Lower lobe of right lung (tissue), 2 donors: ENCODE data around the gene CSMD2. TPM values are rescaled to one million over a fixed set of nuclear protein-coding genes. Genes with fewer than 3 reads are reported as not detected.

Source experiments
- ATAC-seq, 2 donors: fragments of 200-7000 bp; cut with Tn5 transposase; one replicate each; pipeline ENCODE4 v1.9.1; 2020 to 2022; ENCODE audit warnings: mild to moderate bottlenecking in 2 of 2, moderate library complexity in 2 of 2
- DNase-seq: peaks from one replicate; pipeline ENCODE4 v3.0.0-alpha.2; 2020
- H3K27ac ChIP-seq: fragments of 200-600 bp; one replicate; pipeline ENCODE4 v1.8.0; 2022
- H3K27me3 ChIP-seq: fragments of 200-600 bp; one replicate; pipeline ENCODE4 v1.8.0; 2022; ENCODE audit warnings: low read depth
- H3K36me3 ChIP-seq: fragments of 200-600 bp; one replicate; pipeline ENCODE4 v1.8.0; 2022; ENCODE audit warnings: mild to moderate bottlenecking
- H3K4me1 ChIP-seq: fragments of 200-600 bp; one replicate; pipeline ENCODE4 v1.8.0; 2022
- H3K4me3 ChIP-seq: fragments of 200-600 bp; one replicate; pipeline ENCODE4 v1.8.0; 2022; ENCODE audit warnings: mild to moderate bottlenecking
- H3K9me3 ChIP-seq: fragments of 200-600 bp; one replicate; pipeline ENCODE4 v1.8.0; 2022
- intact Hi-C: fragments of 100-400 bp; cut with DNase I; formaldehyde crosslinking; loops from one replicate; pipeline ENCODE4 v1.11.0; 2022
- total RNA-seq: library from RNA; stranded (reverse); fragmentation: NEBNext Ultra II Directional; extraction: Animal tissue kit (Norgen Biotek cat#: 25700); gene quantifications from one replicate; pipeline ENCODE4 v1.2.1, GENCODE V29; 2021
- TF ChIP-seq, protein P1 (sequence below): fragments of 200-600 bp; IDR thresholded peaks from one replicate; pipeline ENCODE4 v1.8.0; 2022; ENCODE audit warnings: antibody characterized with exemption, mild to moderate bottlenecking
- donor health status: DM: no; HTN: yes; CAD: no; lungs with severe emphysema.

CSMD2 gene
- total RNA-seq, 1 donor from 2014 or later, result 1.1 TPM

DNA sequence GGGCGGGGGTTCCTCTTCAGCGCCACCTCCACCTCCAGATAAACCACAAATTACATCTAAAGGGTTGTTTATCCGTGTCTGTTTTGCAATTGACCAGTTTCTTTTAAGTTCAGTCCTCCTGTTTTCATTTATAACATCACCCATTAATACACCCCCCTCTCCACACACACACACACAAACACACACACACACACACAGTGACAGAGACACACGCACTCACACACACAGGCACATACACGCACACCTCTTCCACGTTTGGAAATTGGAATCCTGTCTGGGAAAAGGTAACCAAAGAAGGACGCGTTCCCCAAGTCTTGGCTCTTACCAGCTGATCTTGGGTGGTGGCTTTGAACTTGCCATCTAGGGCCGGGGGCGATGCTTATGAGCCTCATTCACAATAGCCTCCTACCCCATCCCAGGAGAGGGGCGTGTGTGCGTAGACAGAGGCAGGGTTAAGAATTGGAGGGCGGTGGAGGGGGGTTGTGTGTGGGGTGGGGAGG, 442 bp upstream of the CSMD2 start:
- intact Hi-C loops, result no loop called here
- ATAC-seq, result no peak

DNA sequence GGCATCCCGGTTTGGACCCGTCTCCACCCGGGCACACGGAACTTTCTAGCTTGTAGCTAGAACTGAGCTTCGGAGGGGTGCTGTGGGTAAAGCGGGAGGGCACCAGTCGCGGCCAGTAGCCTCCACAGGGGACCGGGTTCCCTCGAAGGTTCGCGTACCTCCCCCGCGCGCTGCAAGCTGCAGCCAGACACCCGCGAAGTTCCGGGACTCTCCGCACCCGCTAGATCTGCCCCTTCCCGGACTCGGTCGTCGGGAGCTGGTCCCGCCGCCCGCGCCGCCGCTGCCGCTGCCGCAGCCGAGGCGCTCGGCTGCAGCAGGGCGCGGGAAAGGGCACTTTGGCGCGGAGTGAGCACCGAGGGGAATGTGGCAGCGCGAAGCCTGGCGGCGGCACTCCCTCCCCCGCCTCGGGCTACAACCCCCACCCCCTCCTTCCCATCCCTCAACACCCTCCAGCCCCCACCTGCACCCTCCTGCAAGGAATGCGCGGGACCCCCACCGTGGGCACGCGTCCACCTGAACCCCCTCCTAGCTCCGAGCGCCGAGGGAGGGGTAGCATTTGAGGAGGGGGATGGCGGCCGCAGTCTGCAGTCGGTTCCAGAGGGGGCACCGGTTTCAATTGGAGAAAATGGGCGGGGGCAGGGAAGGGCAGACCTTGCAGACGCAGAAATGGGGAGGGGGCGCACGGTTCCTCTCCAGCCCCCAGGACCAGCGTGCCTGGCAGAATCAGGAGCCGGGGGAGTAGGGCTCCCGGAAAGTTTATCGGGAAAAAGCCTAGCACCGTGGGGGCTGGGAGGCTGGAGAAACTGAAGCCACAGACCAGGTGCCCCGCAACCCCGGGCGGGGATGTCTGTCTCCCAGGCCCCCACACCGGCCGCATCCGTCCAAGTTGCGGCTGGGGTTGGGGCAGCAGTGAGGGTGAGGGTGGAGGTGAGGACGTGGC, 968 bp downstream of the CSMD2 start:
- H3K9me3 ChIP-seq, result no peaks in the 10 kb centered on the region
- ATAC-seq, result peak; percentile 35 to 44
- peak overlapping the region; percentile 46 for H3K4me3 ChIP-seq
- TF ChIP-seq, protein P1, sequence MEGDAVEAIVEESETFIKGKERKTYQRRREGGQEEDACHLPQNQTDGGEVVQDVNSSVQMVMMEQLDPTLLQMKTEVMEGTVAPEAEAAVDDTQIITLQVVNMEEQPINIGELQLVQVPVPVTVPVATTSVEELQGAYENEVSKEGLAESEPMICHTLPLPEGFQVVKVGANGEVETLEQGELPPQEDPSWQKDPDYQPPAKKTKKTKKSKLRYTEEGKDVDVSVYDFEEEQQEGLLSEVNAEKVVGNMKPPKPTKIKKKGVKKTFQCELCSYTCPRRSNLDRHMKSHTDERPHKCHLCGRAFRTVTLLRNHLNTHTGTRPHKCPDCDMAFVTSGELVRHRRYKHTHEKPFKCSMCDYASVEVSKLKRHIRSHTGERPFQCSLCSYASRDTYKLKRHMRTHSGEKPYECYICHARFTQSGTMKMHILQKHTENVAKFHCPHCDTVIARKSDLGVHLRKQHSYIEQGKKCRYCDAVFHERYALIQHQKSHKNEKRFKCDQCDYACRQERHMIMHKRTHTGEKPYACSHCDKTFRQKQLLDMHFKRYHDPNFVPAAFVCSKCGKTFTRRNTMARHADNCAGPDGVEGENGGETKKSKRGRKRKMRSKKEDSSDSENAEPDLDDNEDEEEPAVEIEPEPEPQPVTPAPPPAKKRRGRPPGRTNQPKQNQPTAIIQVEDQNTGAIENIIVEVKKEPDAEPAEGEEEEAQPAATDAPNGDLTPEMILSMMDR, result no peak
- H3K27me3 ChIP-seq, result peaks cover 70% of the 10 kb centered on the region
- intact Hi-C loops, result no loop called here
- no peak for DNase-seq
- H3K27ac ChIP-seq, result no peak overlapping the region
- H3K4me1 ChIP-seq, result peaks cover 20% of the 10 kb centered on the region
- H3K36me3 ChIP-seq, result no peaks in the 10 kb centered on the region

More for the DNA sequence above, 442 bp upstream of the CSMD2 start:
- DNase-seq, result no peak
- TF ChIP-seq, protein P1, result no peak
- Histone ChIP-seq H3K36me3 (no peaks in the 10 kb centered on the region), H3K27ac (no peak overlapping the region), H3K9me3 (no peaks in the 10 kb centered on the region), H3K4me1 (peaks cover 20% of the 10 kb centered on the region), H3K27me3 (peaks cover 75% of the 10 kb centered on the region), H3K4me3 (peak overlapping the region; percentile 46)

DNA sequence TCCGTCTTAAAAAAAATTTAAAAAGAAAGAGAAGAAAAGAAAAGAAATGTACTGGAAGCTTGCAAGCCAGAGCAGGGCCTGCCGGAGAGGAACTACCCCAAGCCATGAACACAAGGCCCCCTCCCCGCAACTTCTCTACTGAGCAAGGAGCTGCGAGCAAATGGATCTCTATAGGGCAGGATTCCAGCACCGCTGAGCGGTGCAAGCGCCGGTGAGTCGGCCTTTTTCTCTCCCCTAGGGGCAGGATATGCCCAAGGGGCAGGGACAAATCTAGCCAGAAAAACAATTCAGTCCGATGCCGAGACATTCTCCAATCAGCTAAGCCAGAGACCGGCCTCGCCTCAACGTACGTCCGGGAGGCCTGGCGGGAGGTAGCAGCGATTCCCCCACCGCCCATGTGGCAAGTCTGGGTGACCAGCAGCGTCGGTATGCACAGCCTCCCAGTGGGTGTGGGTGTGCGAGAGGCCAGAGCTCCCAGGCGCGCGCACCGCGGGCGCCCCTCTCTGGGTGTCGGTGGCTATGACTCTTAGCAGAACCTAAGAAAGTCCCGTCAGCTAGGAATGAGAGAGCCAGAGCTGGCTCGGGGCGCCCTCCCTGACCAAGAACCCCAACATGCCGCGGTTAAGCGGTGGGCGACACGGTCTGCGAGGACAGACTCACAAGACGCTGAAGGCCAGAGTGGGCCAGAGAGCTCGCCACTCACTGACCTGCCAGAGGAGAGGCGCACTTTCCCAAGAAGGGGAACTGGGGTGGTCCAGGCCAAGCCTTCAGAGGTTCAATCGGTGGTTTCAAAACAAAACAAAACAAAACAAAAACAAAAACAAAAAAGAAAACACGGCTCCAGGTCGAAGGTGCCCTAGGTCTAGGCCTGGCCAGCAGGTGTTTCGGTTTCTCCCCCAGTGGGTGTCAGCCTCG, 1.9 kb downstream of the CSMD2 start:
- peak; percentile 75 for DNase-seq
- intact Hi-C loops, result no loop called here
- Histone ChIP-seq H3K27me3 (peaks cover 64% of the 10 kb centered on the region), H3K27ac (no peak overlapping the region), H3K36me3 (no peaks in the 10 kb centered on the region), H3K4me3 (peak overlapping the region; percentile 46), H3K4me1 (peaks cover 20% of the 10 kb centered on the region), H3K9me3 (no peaks in the 10 kb centered on the region)
- peak; percentile 91 to 93 for ATAC-seq
- TF ChIP-seq, protein P1, result peak; percentile 52

DNA sequence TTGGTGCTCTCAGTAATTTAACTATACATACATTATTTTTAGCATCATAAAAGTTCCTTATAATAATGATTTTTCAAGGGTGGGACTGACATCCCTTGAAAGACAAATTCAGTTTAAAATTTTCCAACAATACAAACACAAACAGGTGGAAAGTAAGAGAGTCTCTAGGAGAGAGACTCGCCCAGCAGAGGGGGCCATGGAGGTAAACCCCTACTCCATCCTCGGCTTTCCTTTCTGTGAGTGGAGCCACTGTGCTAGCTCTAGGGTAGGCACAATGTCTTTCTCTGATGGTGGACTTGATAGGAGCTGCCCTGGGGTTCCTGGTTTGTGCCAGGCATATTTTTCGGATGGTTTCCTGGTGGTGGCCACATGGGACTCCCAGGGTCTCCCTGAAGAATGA, 8.3 kb downstream of the CSMD2 start:
- H3K27ac ChIP-seq, result no peak overlapping the region
- no peaks in the 10 kb centered on the region for H3K36me3 ChIP-seq
- TF ChIP-seq, protein P1, result no peak
- DNase-seq, result no peak
- no peak for ATAC-seq
- no peaks in the 10 kb centered on the region for H3K4me1 ChIP-seq
- peaks cover 12% of the 10 kb centered on the region for H3K27me3 ChIP-seq
- H3K4me3 ChIP-seq, result no peak overlapping the region
- H3K9me3 ChIP-seq, result no peaks in the 10 kb centered on the region
- intact Hi-C loops, result no loop called here

DNA sequence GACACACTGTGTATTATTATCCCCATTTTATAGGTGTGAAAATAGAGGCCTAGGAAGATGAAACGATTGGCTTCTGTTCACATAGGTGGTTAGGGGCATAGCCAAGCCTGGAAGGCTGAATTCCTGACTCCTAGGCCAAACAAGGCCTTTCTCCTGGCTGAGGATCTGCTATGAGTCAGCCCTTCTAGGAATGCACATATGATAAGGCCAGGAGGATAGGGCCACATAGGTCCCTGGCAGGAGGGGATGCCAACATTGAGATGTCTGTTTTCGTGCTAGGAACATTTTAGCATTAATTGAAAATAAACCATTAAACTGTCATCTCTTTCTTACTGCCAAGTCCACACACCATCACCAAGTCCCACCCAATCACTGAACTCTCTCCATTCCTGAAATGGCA, 9.2 kb downstream of the CSMD2 start:
- intact Hi-C loops, result no loop called here
- DNase-seq, result no peak
- H3K36me3 ChIP-seq, result no peaks in the 10 kb centered on the region
- H3K4me3 ChIP-seq, result no peak overlapping the region
- H3K27ac ChIP-seq, result no peak overlapping the region
- no peak for ATAC-seq
- H3K27me3 ChIP-seq, result peaks cover 6% of the 10 kb centered on the region
- TF ChIP-seq, protein P1, result no peak
- no peaks in the 10 kb centered on the region for H3K9me3 ChIP-seq
- H3K4me1 ChIP-seq, result no peaks in the 10 kb centered on the region
